Pons (tissue), 1 donor: ENCODE results near the gene NEK7.
"Not testable (repeated sequence)": the region's sequence is repeated elsewhere in the genome, so short reads cannot be mapped to it uniquely, and the experiment has no call there.

Experiments used
- DNase-seq: peaks from one replicate; pipeline ENCODE4 v3.0.0-alpha.2; 2016; ENCODE audit warnings: low spot score

The NEK7 gene

DNA sequence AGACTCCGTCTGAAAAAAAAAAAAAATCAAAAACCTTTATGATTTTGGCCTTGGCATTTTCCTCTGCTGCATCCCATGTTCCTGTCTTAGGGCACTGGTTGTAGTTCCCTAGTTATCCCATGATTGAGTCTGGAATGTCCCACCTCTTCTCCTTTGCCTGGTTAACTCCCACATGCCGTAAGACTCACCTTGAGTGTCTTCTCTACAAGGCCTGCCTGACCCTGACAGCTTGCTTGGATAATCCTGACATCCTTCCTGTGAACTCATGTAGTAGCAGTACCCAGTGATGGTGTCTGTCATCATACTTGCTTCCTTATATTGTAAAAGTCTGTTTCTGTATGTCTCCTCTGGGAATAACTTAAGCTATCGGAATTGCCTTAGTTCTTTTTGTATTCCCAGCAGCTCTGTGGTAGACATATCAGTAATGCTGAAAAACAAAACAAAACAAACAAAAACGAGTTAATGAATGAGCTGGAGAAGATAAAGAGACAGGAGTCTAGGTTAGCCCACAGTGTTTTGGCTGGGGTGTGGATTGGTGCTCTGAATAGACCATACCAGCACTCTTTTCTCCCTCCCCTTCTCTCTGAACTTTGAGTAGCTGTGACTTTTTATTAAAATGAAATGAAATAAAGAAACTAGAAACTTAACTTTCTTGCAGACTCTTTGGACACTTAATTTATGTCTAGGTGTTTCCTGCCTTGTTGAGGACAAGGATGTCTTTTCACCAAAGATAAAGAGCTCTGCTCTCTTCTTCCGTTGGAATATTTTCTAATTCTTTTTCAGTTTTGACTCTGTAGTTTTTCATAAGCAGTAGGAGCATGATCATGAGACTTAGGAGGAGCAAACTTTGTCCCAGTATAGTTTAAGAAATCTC is 15.1 kb downstream of the NEK7 start:
- DNase-seq: no peak

DNA sequence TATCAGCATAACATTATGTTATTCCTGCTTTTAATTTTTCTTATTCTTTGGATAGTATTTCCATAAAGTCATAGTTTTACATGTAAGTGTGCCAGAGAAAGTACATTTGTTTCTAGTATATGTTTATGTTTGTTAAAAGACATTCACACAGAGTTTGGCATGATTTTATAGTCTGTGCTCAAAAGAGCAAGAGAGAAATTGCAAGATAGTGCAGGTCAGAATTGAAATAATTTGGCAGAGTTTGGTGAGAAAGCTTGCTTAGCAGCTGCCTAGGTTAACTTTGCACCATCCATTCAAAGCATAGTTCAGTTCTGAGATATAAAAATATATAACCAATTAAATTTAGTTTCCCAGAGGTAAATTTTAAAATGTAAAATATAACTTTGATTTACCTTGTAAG is 17.0 kb downstream of the NEK7 start:
- DNase-seq: no peak

DNA sequence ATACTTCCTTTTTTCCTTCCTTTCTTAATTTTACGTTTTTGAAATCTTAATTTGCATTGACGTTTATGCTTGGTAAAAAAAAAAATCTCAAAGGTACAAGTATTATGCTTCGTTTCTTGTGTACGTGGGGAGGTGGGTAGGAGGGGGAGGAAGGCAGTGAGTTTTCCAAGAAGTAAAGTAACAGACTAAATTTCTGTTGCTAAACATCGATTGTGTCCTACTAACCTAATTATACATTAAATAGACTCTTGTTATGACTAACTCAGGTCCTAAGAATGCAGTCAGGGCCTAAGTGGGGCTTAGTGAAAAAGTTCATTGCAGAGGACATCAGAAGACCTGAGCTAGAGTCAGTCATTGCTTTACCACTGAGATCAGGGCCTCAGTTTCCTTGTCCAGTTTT is 17.5 kb downstream of the NEK7 start:
- DNase-seq: no peak

GRCh38 chr1:198175423-198176170 is 18.8 kb downstream of the NEK7 start:
- DNase-seq: no peak

DNA sequence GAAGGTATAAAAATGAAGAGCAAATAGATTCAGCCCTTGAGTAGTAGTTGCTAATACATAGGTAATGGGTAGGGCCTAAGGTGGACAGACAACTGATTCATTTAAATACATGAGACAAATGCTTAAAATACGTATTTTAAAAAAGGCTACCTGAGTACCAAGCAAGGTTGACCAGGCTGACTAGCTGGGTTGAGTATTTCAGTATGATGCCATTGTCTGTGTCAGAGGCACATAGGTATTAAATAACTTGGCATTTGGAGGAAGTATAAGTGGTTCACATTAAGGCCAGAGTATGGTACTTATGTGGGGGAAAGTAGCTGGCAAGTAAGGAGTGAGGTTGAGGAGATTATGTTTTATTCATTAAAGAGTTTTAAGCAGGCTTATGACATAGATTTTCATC is 19.4 kb downstream of the NEK7 start:
- DNase-seq: no peak

DNA sequence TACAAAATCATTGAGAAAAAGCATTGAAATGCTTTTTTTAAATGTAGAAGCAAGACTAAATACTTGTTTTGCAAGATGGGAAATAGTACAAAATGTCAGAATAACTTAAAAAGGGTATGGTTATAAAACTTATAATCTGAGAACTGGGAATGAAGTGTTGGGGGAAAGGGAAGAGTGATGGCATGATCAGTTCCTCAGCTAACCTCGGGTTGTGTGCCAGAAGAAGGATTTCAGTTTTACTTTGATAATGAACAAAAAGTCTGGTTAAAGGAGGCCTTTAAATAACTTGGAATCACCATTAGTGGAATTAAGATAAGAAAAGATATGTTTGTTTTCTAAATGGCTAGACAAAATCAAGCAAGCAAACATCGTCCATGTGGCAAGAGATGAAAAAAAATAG is 20.7 kb downstream of the NEK7 start:
- no peak for DNase-seq

DNA sequence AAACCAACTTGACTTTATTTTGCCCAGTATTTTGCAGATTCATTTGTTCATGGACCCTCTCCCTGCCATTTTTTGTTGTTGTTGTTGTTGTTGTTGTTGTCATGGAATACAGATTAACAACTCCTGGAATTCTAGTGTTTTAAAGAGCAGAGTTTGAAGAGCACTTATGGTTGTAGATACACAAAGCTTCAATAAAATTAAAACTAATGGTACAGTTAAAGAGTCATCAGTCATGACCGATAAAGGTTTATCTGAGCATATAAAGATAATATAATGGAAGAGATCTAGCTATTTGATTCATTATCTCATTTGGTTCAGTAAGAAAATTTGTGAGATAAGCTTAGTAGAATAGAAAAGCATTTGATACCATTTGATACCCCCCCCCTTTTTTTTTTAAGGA is 21.8 kb downstream of the NEK7 start:
- no peak for DNase-seq

DNA sequence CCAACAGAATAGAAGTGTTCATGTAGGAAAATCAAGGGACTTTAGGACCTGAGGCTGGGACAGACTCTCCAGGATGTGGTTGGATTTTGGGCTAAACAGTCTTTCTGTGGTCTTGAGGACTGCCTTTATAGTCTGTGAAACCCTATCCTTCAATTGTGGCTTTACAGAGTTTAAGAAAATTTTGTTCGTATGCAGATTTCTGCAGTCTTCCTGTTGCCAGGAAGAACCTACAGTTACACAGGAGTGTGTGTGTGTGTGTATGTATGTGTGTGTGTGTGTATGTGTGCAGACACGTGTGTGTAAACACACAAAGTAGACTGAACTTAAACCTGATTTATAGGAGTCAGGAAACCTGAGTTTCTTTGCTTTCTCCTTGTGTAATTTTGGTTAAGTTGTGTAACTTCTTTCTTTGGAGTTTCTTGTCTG is 22.8 kb downstream of the NEK7 start:
- DNase-seq: no peak

DNA sequence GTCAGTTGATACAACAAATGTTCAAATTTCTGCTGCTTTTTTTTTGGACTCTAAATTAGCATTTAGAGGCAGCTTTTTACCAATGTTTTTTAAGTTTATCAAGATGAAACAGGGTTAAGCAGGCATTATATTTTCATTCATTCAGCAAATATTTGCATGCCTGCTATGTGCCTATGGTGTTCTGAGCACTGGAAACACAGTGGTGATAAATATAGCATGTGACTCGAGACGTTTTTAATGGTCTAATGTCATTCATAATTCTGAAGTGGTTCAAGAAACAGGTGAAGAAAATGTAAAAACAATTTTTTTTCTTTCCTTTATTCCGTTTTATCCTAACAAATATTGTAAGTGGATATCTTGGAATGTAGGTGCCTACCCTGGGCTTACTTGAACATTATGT is 26.8 kb downstream of the NEK7 start:
- DNase-seq: no peak

- no peak for DNase-seq
Measured at GRCh38 chr1:198184516-198184915, 27.7 kb downstream of the NEK7 start.

GRCh38 chr1:198185146-198185545 is 28.3 kb downstream of the NEK7 start:
- no peak for DNase-seq

DNA sequence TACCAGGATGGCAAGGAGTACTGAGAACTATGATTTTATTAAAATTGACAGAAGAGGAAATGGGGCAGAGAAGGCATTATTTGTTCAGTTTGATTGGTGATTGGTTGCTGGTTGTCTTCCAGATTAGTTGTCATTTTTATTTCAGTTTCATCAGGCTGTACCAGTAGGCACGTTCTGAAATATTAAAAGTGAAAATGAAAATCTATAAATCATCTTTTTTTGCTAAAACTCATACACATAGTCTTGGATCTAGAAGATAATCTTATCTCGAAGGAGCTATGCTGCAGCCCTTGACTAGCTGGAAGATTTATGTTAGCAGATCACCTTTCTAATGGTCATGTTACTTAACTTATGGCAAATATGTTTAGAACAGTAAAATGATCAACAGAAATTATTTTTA is 29.0 kb downstream of the NEK7 start:
- no peak for DNase-seq

DNA sequence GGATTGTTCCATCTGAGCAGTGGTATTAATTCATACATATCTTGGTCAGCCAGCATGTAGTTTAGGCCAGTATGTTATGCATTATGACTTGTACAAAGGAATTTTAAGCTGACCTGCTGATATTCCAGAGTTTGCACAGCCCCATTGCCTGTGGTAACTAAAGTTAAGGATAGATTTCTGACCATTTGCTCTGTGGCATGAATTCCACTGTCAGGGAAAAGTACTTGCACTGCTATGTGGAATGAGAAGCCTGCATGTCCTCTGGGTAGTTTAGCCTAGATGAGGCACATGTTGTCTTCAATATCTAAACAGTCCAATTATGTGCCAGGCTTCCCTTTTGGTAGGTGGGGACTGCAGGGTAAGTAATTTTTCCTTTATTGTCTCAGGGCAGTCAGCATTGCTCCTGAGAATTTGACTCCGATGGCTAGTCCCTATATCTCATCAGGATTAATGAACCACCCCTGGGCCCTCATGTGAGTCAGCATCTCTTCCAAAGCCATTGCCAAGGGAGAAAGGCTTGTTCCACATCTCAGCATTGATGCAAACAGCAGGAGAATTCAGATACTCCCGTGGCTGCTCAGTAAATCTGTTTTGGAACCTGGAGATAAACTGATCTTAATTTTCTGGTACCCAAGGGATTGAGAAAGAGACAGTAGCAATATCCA is 30.2 kb downstream of the NEK7 start:
- DNase-seq: no peak

- no peak for DNase-seq
Measured at GRCh38 chr1:198187973-198188588, 31.3 kb downstream of the NEK7 start.

DNA sequence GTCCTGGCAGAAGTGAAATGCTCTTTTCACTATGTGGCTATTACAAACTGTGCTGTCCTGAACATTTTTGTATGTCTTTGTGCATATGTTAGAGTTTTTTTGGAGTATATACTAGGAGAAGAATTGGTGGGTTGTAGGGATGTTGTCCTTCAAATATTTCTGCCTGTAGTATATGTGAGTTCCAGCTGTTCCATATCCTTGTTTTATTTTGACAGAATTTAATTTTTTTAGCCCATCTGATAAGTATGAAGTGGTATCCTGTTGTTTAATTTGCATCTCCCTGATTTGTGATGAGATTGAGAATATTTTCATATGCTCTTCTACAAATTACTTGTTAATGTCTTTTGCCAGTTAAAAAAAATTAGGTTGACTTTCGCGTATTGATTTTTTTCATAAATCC is 34.3 kb downstream of the NEK7 start:
- DNase-seq: no peak

DNA sequence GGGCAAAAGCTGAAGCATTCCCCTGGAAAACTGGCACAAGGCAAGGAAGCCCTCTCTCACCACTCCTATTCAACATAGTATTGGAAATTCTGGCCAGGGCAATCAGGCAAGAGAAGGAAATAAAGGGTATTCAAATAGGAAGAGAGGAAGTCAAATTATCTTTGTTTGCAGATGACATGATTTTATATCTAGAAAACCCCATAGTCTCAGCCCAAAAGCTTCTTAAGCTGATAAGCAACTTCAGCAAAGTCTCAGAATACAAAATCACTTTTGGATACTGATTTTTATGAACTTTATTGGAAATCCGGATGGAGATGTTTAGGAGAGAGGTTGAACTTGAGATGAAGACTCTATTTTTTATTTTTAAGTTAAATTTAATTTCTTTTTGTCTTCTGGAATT is 37.1 kb downstream of the NEK7 start:
- DNase-seq: not testable (repeated sequence)

DNA sequence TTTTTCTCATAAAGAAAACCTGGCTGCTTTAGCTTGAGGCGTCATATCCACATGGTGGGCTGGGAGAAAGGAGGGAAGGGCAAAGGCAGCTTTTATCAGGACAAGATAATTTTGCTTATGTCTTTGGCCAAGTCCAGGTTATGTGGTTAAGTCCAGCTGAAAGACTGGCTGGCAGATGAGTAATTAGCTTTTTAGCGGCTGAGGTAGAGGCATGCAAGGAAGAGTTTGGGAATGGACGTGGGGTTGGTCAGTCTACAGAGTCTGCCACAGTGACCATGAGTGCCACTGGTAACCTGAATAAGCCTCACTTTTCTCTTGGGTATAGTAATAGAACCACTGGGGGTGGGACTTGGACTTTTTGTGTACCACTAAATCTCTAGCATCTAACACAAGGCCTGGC is 39.8 kb downstream of the NEK7 start:
- no peak for DNase-seq

GRCh38 chr1:198197285-198197684 is 40.5 kb downstream of the NEK7 start:
- DNase-seq: no peak

GRCh38 chr1:198199105-198199504 is 42.3 kb downstream of the NEK7 start:
- no peak for DNase-seq

DNA sequence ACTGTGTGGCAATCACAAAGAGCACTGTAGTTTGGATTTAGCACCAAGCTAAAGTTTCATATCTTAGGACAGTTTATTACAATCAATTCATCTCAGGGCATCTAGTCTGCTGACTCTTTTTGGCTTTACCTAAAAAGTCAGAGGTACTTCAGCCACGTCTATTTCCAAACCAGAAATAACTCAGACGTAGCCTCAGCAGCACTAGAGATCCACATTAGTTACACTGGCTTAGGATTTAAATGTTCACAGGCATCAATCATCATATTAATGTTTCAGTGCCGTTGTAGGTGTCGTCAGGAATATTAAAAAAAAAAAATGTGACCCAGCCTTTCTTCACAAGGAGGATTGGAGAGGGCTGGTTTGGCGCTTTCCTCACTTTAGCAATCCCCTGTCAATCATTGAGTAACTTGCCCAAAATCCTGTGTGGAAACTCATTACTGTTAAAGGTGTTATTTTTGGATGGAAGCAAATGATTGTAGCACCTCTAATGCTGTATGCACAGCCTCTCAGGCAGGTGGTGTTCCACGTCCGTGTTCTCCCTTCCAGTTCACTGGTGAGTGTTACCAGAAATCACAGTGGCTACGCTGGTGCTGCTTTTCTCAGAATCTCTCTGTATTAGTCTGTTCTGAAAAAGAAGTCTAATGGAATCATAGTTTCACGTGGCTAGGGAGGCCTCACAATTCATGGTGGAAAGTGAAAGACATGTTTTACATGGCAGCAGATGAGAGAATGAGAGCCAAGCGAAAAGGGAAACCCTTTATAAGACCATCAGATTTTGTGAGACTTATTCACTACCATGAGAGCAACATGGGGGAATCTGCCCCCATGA is 45.4 kb downstream of the NEK7 start:
- DNase-seq: no peak

DNA sequence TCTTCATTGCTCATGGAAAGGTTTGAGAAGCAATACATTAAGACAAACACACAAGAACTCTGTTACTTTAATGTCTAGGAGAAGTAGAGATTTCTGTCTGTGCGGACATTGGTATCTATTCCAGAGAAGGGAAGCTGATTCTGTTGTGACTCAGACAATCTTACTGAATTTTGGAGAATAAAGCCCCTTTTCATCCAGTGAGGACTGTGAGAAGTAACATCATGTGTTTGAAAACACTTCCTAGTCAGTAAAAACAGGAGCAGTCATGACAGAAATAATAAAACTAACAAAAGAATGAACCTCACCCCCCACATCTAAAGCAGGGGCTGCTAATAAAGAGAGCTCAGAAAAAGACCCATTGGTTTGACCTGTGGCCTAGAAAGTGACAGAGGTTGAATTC is 46.6 kb downstream of the NEK7 start:
- DNase-seq: peak; percentile 67
